HCT116 (cell line): ENCODE data around the gene PTN. TPM values are rescaled to one million over a fixed set of nuclear protein-coding genes. Genes with fewer than 3 reads are reported as not detected.

Experiments
- ATAC-seq: fragments of 200-7000 bp; cut with Tn5 transposase; 2 replicates; pipeline ENCODE4 v1.9.1; 2020; ENCODE audit warnings: mild to moderate bottlenecking, moderate library complexity
- BruUV-seq: library from RNA; stranded (reverse); fragments of 400-500 nt; replicated peaks from 2 replicates; lab custom pipeline; 2021; lab: Mats Ljungman, UMichigan
- CTCF ChIA-PET: fragments of 300-600 bp; sonication (Branson Sonifier 250); formaldehyde crosslinking; loops from one replicate; lab custom pipeline; 2021; ENCODE audit warnings: antibody characterized with exemption; lab: Charles Lee
- POLR2A ChIA-PET: fragments of 300-600, 350-600 bp; sonication (Branson Sonifier 250); formaldehyde crosslinking; loops from one replicate; lab custom pipeline; 2021; ENCODE audit warnings: antibody characterized with exemption; lab: Charles Lee
- RAD21 ChIA-PET, 2 experiments: fragments of 300-600 bp; sonication (Branson Sonifier 250); formaldehyde crosslinking; loops; one replicate each; lab custom pipeline; 2023; ENCODE audit warnings: low total read pairs in 2 of 2; ENCODE audit not compliant: uncharacterized antibody in 2 of 2, unreplicated experiment in 2 of 2, low non-redundant PET in 1 of 2; lab: Charles Lee
- DNase-seq: peaks from one replicate; pipeline ENCODE4 v3.0.0-alpha.2; 2010; ENCODE audit warnings: low read depth, low spot score
- H2AFZ ChIP-seq: fragments of 200-600 bp; shearing (Covaris generic), sonication (generic); 2 replicates; pipeline ENCODE4 v1.6.1; 2017; ENCODE audit warnings: low read depth, mixed run types, mixed read lengths, antibody characterized with exemption, low read length; ENCODE audit not compliant: poor library complexity, severe bottlenecking
- H3K27ac ChIP-seq: 2 replicates; pipeline ENCODE4 v1.5.1; 2012; ENCODE audit warnings: low read depth, low read length
- H3K27me3 ChIP-seq: fragments of 200-600 bp; sonication (generic); 2 replicates; pipeline ENCODE4 v1.6.1; 2016; ENCODE audit warnings: mixed run types, low read length, mixed read lengths; ENCODE audit not compliant: insufficient read depth
- H3K36me3 ChIP-seq, 2 experiments: fragments of 200-500 bp in 1 of 2; fragments of 200-600 bp in 1 of 2; sonication (Bioruptor generic) in 1 of 2; sonication (generic) in 1 of 2; 2 replicates each; pipeline versions ENCODE4 v1.5.1 to v1.6.1; 2014 to 2016; ENCODE audit warnings: low read length in 2 of 2, inconsistent platforms in 1 of 2, mixed read lengths in 1 of 2, mixed run types in 1 of 2; ENCODE audit not compliant: insufficient read depth in 2 of 2, control insufficient read depth in 1 of 2
- H3K4me1 ChIP-seq, 2 experiments: fragments of 200-600 bp in 1 of 2; sonication (generic) in 1 of 2; 2 replicates each; pipeline versions ENCODE4 v1.5.1 to v1.6.1; 2012 to 2017; ENCODE audit warnings: low read length in 2 of 2, inconsistent platforms in 1 of 2, mild to moderate bottlenecking in 1 of 2, mixed read lengths in 1 of 2, mixed run types in 1 of 2, moderate library complexity in 1 of 2; ENCODE audit not compliant: insufficient read depth in 2 of 2, control insufficient read depth in 1 of 2
- H3K4me2 ChIP-seq: fragments of 200-600 bp; sonication (generic); 2 replicates; pipeline ENCODE4 v1.6.1; 2017; ENCODE audit warnings: mixed run types, low read length, mixed read lengths
- H3K4me3 ChIP-seq, 2 experiments: fragments of 200-600 bp in 1 of 2; sonication (generic) in 1 of 2; replicated peaks in 1 of 2; 2 replicates each; pipeline ENCODE4 v1.5.1; 2011 to 2016; ENCODE audit warnings: low read length in 2 of 2, control low read depth in 1 of 2, low read depth in 1 of 2, mild to moderate bottlenecking in 1 of 2, mixed read lengths in 1 of 2, mixed run types in 1 of 2
- H3K79me2 ChIP-seq: fragments of 200-600 bp; sonication (generic); 2 replicates; pipeline ENCODE4 v1.6.1; 2017; ENCODE audit warnings: mild to moderate bottlenecking, mixed run types, low read length, moderate library complexity, mixed read lengths; ENCODE audit not compliant: insufficient read depth
- H3K9ac ChIP-seq: fragments of 200-600 bp; sonication (generic); 2 replicates; pipeline ENCODE4 v1.6.1; 2016; ENCODE audit warnings: low read length, mixed read lengths
- H3K9me2 ChIP-seq: fragments of 200-600 bp; sonication (generic), shearing (Covaris generic); 2 replicates; pipeline ENCODE4 v1.6.1; 2017; ENCODE audit warnings: mixed run types, mild to moderate bottlenecking, moderate library complexity; ENCODE audit not compliant: insufficient read depth
- H3K9me3 ChIP-seq, 2 experiments: fragments of 200-500 bp in 1 of 2; fragments of 200-600 bp in 1 of 2; sonication (Bioruptor generic) in 1 of 2; sonication (generic) in 1 of 2; 2 replicates each; pipeline ENCODE4 v1.6.1; 2014 to 2017; ENCODE audit warnings: low read length in 2 of 2, mixed read lengths in 2 of 2, inconsistent platforms in 1 of 2, low read depth in 1 of 2, mild to moderate bottlenecking in 1 of 2, mixed run types in 1 of 2, moderate library complexity in 1 of 2; ENCODE audit not compliant: control insufficient read depth in 1 of 2, insufficient read depth in 1 of 2
- H4K20me1 ChIP-seq: fragments of 200-600 bp; sonication (generic), shearing (Covaris generic); 2 replicates; pipeline ENCODE4 v1.6.1; 2017; ENCODE audit warnings: mixed run types, mild to moderate bottlenecking, moderate library complexity; ENCODE audit not compliant: insufficient read depth
- ATF3 ChIP-seq: IDR thresholded peaks from 2 replicates; pipeline ENCODE4 v1.6.1; 2012
- CBX3 ChIP-seq: IDR thresholded peaks from 2 replicates; pipeline ENCODE4 v1.6.1; 2012; ENCODE audit warnings: low read depth
- CEBPB ChIP-seq: IDR thresholded peaks from 2 replicates; pipeline ENCODE4 v1.6.1; 2012; ENCODE audit warnings: low read depth
- CTCF ChIP-seq, 3 experiments: fragments of 200-600 bp in 1 of 3; sonication (generic) in 1 of 3; IDR thresholded peaks in 2 of 3; conservative IDR thresholded peaks in 1 of 3; 2 replicates each; pipeline ENCODE4 v1.5.1; 2012 to 2017; ENCODE audit warnings: low read depth in 2 of 3, low read length in 2 of 3, antibody characterized with exemption in 1 of 3, borderline replicate concordance in 1 of 3, control low read depth in 1 of 3, mild to moderate bottlenecking in 1 of 3, mixed read lengths in 1 of 3, mixed run types in 1 of 3, moderate library complexity in 1 of 3; ENCODE audit not compliant: insufficient read depth in 1 of 3
- EGR1 ChIP-seq: IDR thresholded peaks from 2 replicates; pipeline ENCODE4 v1.6.1; 2012; ENCODE audit warnings: low read depth
- EZH2 ChIP-seq: fragments of 200-600 bp; sonication (generic); IDR thresholded peaks from 2 replicates; pipeline ENCODE4 v1.6.1; 2017; ENCODE audit warnings: antibody characterized with exemption, mixed run types
- MAX ChIP-seq: IDR thresholded peaks from 2 replicates; pipeline ENCODE4 v1.6.1; 2012
- POLR2A ChIP-seq: IDR thresholded peaks from 2 replicates; pipeline ENCODE4 v1.7.0; 2011; ENCODE audit warnings: borderline replicate concordance; ENCODE audit not compliant: insufficient read depth, insufficient read length; ENCODE audit errors: extremely low read depth
- RAD21 ChIP-seq: IDR thresholded peaks from 2 replicates; pipeline ENCODE4 v1.6.1; 2012; ENCODE audit warnings: low read depth, mild to moderate bottlenecking
- REST ChIP-seq: IDR thresholded peaks from 2 replicates; pipeline ENCODE4 v1.6.1; 2012; ENCODE audit warnings: low read depth
- SIN3A ChIP-seq: IDR thresholded peaks from 2 replicates; pipeline ENCODE4 v1.6.1; 2012; ENCODE audit warnings: low read depth
- SRF ChIP-seq: IDR thresholded peaks from 2 replicates; pipeline ENCODE4 v1.6.1; 2012; ENCODE audit warnings: low read depth
- TCF7L2 ChIP-seq: IDR thresholded peaks from 2 replicates; pipeline ENCODE4 v1.7.0; 2011; ENCODE audit warnings: borderline replicate concordance, inconsistent platforms; ENCODE audit not compliant: insufficient read depth, insufficient read length; ENCODE audit errors: extremely low read depth
- YY1 ChIP-seq: IDR thresholded peaks from 2 replicates; pipeline ENCODE4 v1.6.1; 2011; ENCODE audit warnings: low read length, low read depth, moderate library complexity, mild to moderate bottlenecking; ENCODE audit not compliant: insufficient replicate concordance; ENCODE audit errors: extremely low read depth
- ZBTB33 ChIP-seq: IDR thresholded peaks from 2 replicates; pipeline ENCODE4 v1.6.1; 2011; ENCODE audit warnings: mild to moderate bottlenecking, low read length, moderate library complexity; ENCODE audit not compliant: insufficient replicate concordance; ENCODE audit errors: extremely low read depth
- ZFX ChIP-seq: fragments of 450-650 bp; IDR thresholded peaks from 2 replicates; pipeline ENCODE4 v1.6.1; 2017
- ZNF274 ChIP-seq: fragments of 200-500 bp; sonication (Bioruptor generic); IDR thresholded peaks from 2 replicates; pipeline ENCODE4 v1.6.1; 2014; ENCODE audit warnings: mild to moderate bottlenecking, low read depth, low read length, inconsistent platforms
- intact Hi-C: fragments of 100-400 bp; cut with micrococcal nuclease; formaldehyde crosslinking; loops from 2 replicates; pipeline ENCODE4 v1.10.0; 2022
- total RNA-seq: library from RNA; stranded (reverse); gene quantifications from one replicate; pipeline ENCODE4 v1.2.1, GENCODE V29; 2021; ENCODE audit not compliant: unreplicated experiment

Gene PTN
- total RNA-seq, 1 experiment from 2014 or later: not detected

GRCh38 chr7:137297551-137298463, 45.7 kb downstream of the PTN start:
- DNase-seq (no peak), ATAC-seq (no peak)
- H3K9me3 ChIP-seq: peaks cover 3 to 8% of the 10 kb centered on the region in 2 experiments; a peak in 2 of 4 replicates
- no peak overlapping the region for H3K27ac ChIP-seq
- intact Hi-C loops: no loop called here
- RAD21 ChIA-PET: no interaction called here
- no peaks in the 10 kb centered on the region for H3K27me3 ChIP-seq
- H4K20me1 ChIP-seq: no peaks in the 10 kb centered on the region
- no peaks in the 10 kb centered on the region for H3K36me3 ChIP-seq
- H3K9me2 ChIP-seq: no peaks in the 10 kb centered on the region
- no peak overlapping the region for H3K4me2 ChIP-seq
- POLR2A ChIA-PET: no interaction called here
- TF ChIP-seq MAX (no peak), TCF7L2 (no peak), ZBTB33 (no peak), POLR2A (no peak), YY1 (no peak), EGR1 (no peak), SIN3A (no peak), RAD21 (no peak), REST (no peak), ATF3 (no peak), SRF (no peak), CBX3 (no peak), ZNF274 (no peak), ZFX (no peak), CEBPB (no peak), CTCF (IDR thresholded peaks at IDR 0.05 in 2 of 3, conservative IDR thresholded peaks at IDR 0.05 in 1 of 3; ENCODE audit: borderline replicate concordance in 1 of 3, insufficient read depth in 1 of 3, low read depth in 2 of 3, low read length in 2 of 3) (no peak), EZH2 (no peak)
- CTCF ChIA-PET: no interaction called here
- no peaks in the 10 kb centered on the region for H3K79me2 ChIP-seq
- H3K4me1 ChIP-seq: no peaks in the 10 kb centered on the region
- no peak overlapping the region for H3K4me3 ChIP-seq
- BruUV-seq: no TSS peak
- H3K9ac ChIP-seq: no peak overlapping the region
- H2AFZ ChIP-seq: no peak overlapping the region
